Ascending aorta (tissue), 2 donors: ENCODE results near the gene LDHB. TPM values are rescaled to one million over a fixed set of nuclear protein-coding genes. Genes with fewer than 3 reads are reported as not detected.

Experiments used
- DNase-seq, 2 donors: peaks; one replicate each; pipeline ENCODE4 v3.0.0-alpha.2; 2019; ENCODE audit warnings: low spot score in 2 of 2
- H3K27ac ChIP-seq, 2 donors: fragments of 200-600 bp; sonication (generic); one replicate each; pipeline ENCODE4 v1.5.1; 2016 to 2017; ENCODE audit warnings: mild to moderate bottlenecking in 1 of 2
- H3K27me3 ChIP-seq: fragments of 200-600 bp; sonication (generic); one replicate; pipeline ENCODE4 v1.5.1; 2017
- H3K36me3 ChIP-seq, 2 donors: fragments of 200-600 bp; sonication (generic); one replicate each; pipeline ENCODE4 v1.5.1; 2016
- H3K4me1 ChIP-seq, 2 donors: fragments of 200-600 bp; sonication (generic); one replicate each; pipeline ENCODE4 v1.5.1; 2016 to 2017; ENCODE audit warnings: mild to moderate bottlenecking in 1 of 2
- H3K4me3 ChIP-seq, 2 donors: fragments of 200-600 bp; sonication (generic); one replicate each; pipeline ENCODE4 v1.5.1; 2016 to 2017; ENCODE audit warnings: mild to moderate bottlenecking in 1 of 2
- H3K9me3 ChIP-seq, 2 donors: fragments of 200-600 bp; sonication (generic); one replicate each; pipeline ENCODE4 v1.5.1; 2016
- CTCF ChIP-seq, 3 experiments: fragments of 200-600 bp in 2 of 3; fragments of 450-650 bp in 1 of 3; sonication (generic) in 2 of 3; IDR thresholded peaks; one replicate each; pipeline ENCODE4 v1.5.1; 2016 to 2019; ENCODE audit warnings: antibody characterized with exemption in 3 of 3, mild to moderate bottlenecking in 1 of 3, moderate library complexity in 1 of 3
- intact Hi-C: fragments of 100-400 bp; cut with DNase I; formaldehyde crosslinking; loops from one replicate; pipeline ENCODE4 v1.15.1; 2023
- total RNA-seq: library from RNA; depleted of rRNA; stranded (reverse); fragments of >200 nt; gene quantifications from one replicate; pipeline ENCODE4 v1.1.0, GENCODE V29; 2016

Gene LDHB
- total RNA-seq, 1 donor from 2014 or later, result 125 TPM

- DNase-seq, result no peak
- no peak overlapping the region for H3K4me3 ChIP-seq
- no peaks in the 10 kb centered on the region for H3K36me3 ChIP-seq
- no peak overlapping the region for H3K27ac ChIP-seq
- no peak for TF ChIP-seq CTCF (IDR thresholded peaks at IDR 0.05)
- H3K27me3 ChIP-seq, result no peaks in the 10 kb centered on the region
- intact Hi-C loops, result no loop called here
- H3K4me1 ChIP-seq, result no peaks in the 10 kb centered on the region
- H3K9me3 ChIP-seq, result no peaks in the 10 kb centered on the region
Observed at GRCh38 chr12:21614506-21614905, 43.1 kb downstream of the LDHB start.

- H3K9me3 ChIP-seq, result no peaks in the 10 kb centered on the region
- intact Hi-C loops, result no loop called here
- H3K4me3 ChIP-seq, result no peak overlapping the region
- H3K27ac ChIP-seq, result no peak overlapping the region
- H3K4me1 ChIP-seq, result no peaks in the 10 kb centered on the region
- H3K27me3 ChIP-seq, result no peaks in the 10 kb centered on the region
- TF ChIP-seq CTCF (IDR thresholded peaks at IDR 0.05), result no peak
- H3K36me3 ChIP-seq, result no peaks in the 10 kb centered on the region
- no peak for DNase-seq
Observed at GRCh38 chr12:21613931-21614330, 43.7 kb downstream of the LDHB start.

- Histone ChIP-seq H3K27me3 (no peaks in the 10 kb centered on the region), H3K27ac (no peak overlapping the region), H3K9me3 (no peaks in the 10 kb centered on the region), H3K4me3 (no peak overlapping the region), H3K36me3 (no peaks in the 10 kb centered on the region), H3K4me1 (no peaks in the 10 kb centered on the region)
- DNase-seq, result no peak
- no peak for TF ChIP-seq CTCF (IDR thresholded peaks at IDR 0.05)
- intact Hi-C loops, result loop anchor here (2.0 kb wide), 1 partner anchor 73 kb away; no protein-coding TSS in a partner anchor
Observed at GRCh38 chr12:21608196-21608595, 49.4 kb downstream of the LDHB start.

GRCh38 chr12:21607701-21608100 is 49.9 kb downstream of the LDHB start:
- H3K4me3 ChIP-seq, result no peak overlapping the region
- H3K4me1 ChIP-seq, result no peaks in the 10 kb centered on the region
- TF ChIP-seq CTCF (IDR thresholded peaks at IDR 0.05), result peak in 2 of 3 experiments; percentile 16 to 43
- no peaks in the 10 kb centered on the region for H3K27me3 ChIP-seq
- H3K36me3 ChIP-seq, result no peaks in the 10 kb centered on the region
- H3K9me3 ChIP-seq, result no peaks in the 10 kb centered on the region
- no peak for DNase-seq
- intact Hi-C loops, result loop anchor here (2.0 kb wide), 1 partner anchor 73 kb away; no protein-coding TSS in a partner anchor
- H3K27ac ChIP-seq, result no peak overlapping the region

GRCh38 chr12:21606175-21606574 is 51.5 kb downstream of the LDHB start:
- Histone ChIP-seq H3K36me3 (no peaks in the 10 kb centered on the region), H3K4me1 (no peaks in the 10 kb centered on the region), H3K27ac (no peak overlapping the region), H3K27me3 (no peaks in the 10 kb centered on the region), H3K9me3 (no peaks in the 10 kb centered on the region), H3K4me3 (no peak overlapping the region)
- no peak for TF ChIP-seq CTCF (IDR thresholded peaks at IDR 0.05)
- intact Hi-C loops, result no loop called here
- no peak for DNase-seq
